Measurements from ENCODE around the gene CSF3.
"Not testable (repeated sequence)": the region's sequence is repeated elsewhere in the genome, so short reads cannot be mapped to it uniquely, and the experiment has no call there.

The CSF3 gene

GRCh38 chr17:39997543-39997942 is 17.7 kb upstream of the CSF3 start:
- no peak for DNase-seq (ENCODE audit: low read depth)

- DNase-seq (ENCODE audit: low read depth) = no peak
Measured at GRCh38 chr17:39999067-39999466, 16.2 kb upstream of the CSF3 start.

GRCh38 chr17:40000161-40000560 is 15.1 kb upstream of the CSF3 start:
- DNase-seq (ENCODE audit: low read depth) = no peak

DNA sequence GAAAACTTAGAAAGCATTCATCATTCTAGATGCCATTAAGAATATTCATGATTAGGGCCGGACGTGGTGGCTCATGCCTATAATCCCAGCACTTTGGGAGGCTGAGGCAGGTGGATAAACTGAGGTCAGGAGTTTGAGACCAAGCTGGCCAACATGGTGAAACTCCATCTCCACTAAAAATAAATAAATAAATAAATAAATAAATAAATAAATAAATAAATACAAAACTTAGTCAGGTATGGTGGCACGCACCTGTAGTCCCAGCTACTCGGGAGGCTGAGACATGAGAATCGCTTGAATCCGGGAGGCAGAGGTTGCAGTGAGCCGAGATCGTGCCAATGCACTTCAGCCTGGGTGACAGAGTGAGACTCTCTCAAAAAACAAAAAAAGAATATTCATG is 13.9 kb upstream of the CSF3 start:
- not testable (repeated sequence) for DNase-seq (ENCODE audit: low read depth)

DNA sequence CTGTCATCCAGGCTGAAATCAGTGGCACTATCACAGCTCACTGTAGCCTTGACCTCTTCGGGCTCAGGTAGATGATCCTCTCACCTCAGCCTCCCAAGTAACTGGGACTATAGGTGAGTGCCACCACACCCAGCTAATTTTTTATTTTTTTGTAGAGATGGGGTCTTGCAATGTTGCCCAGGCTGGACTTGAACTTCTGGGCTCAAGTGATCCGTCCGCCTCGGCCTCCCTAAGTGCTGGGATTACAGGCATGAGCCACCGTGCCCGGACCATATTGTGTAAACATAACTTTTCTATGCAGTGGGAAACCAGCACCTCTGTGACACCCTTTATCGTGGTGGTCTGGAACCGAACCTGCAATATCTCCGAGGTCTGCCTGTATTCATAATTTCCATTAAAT is 11.2 kb upstream of the CSF3 start:
- no peak for DNase-seq (ENCODE audit: low read depth)

DNA sequence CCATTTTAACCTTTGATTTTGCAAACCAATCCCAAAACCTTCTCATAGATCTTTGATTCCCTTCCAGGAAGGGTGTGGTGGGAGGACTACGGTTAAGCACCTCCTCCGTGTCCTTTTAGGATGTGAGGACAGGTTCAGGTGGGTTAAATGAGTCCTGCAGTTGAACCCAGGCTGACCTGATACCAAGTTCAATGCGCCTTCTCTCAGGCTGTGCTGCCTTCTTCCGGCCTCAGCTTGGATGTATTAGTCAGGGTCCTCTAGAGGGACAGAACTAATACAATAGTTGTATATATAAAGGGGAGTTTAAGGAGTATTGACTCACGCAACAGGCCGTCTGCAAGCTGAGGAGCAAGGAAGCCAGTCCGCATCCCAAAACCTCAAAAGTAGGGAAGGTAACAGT is 10.5 kb upstream of the CSF3 start:
- no peak for DNase-seq (ENCODE audit: low read depth)

GRCh38 chr17:40005520-40005919 is 9.7 kb upstream of the CSF3 start:
- no peak for DNase-seq (ENCODE audit: low read depth)

GRCh38 chr17:40010946-40011500 is 4.2 kb upstream of the CSF3 start:
- not testable (repeated sequence) for DNase-seq (ENCODE audit: low read depth)

- not testable (repeated sequence) for DNase-seq (ENCODE audit: low read depth)
Measured at GRCh38 chr17:40012017-40012647, 3.1 kb upstream of the CSF3 start.

- DNase-seq (ENCODE audit: low read depth) = no peak
Measured at GRCh38 chr17:40014375-40014980, 762 bp upstream of the CSF3 start.

DNA sequence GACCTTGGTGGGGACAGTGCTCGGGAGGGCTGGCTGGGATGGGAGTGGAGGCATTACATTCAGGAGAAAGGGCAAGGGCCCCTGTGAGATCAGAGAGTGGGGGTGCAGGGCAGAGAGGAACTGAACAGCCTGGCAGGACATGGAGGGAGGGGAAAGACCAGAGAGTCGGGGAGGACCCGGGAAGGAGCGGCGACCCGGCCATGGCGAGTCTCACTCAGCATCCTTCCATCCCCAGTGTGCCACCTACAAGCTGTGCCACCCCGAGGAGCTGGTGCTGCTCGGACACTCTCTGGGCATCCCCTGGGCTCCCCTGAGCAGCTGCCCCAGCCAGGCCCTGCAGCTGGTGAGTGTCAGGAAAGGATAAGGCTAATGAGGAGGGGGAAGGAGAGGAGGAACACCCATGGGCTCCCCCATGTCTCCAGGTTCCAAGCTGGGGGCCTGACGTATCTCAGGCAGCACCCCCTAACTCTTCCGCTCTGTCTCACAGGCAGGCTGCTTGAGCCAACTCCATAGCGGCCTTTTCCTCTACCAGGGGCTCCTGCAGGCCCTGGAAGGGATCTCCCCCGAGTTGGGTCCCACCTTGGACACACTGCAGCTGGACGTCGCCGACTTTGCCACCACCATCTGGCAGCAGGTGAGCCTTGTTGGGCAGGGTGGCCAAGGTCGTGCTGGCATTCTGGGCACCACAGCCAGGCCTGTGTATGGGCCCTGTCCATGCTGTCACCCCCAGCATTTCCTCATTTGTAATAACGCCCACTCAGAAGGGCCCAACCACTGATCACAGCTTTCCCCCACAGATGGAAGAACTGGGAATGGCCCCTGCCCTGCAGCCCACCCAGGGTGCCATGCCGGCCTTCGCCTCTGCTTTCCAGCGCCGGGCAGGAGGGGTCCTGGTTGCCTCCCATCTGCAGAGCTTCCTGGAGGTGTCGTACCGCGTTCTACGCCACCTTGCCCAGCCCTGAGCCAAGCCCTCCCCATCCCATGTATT is 1.1 kb downstream of the CSF3 start:
- DNase-seq (ENCODE audit: low read depth) = no peak

DNA sequence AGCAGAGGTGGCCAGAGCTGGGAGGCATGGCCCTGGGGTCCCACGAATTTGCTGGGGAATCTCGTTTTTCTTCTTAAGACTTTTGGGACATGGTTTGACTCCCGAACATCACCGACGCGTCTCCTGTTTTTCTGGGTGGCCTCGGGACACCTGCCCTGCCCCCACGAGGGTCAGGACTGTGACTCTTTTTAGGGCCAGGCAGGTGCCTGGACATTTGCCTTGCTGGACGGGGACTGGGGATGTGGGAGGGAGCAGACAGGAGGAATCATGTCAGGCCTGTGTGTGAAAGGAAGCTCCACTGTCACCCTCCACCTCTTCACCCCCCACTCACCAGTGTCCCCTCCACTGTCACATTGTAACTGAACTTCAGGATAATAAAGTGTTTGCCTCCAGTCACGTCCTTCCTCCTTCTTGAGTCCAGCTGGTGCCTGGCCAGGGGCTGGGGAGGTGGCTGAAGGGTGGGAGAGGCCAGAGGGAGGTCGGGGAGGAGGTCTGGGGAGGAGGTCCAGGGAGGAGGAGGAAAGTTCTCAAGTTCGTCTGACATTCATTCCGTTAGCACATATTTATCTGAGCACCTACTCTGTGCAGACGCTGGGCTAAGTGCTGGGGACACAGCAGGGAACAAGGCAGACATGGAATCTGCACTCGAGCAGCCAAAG is 2.3 kb downstream of the CSF3 start:
- DNase-seq (ENCODE audit: low read depth) = no peak

DNA sequence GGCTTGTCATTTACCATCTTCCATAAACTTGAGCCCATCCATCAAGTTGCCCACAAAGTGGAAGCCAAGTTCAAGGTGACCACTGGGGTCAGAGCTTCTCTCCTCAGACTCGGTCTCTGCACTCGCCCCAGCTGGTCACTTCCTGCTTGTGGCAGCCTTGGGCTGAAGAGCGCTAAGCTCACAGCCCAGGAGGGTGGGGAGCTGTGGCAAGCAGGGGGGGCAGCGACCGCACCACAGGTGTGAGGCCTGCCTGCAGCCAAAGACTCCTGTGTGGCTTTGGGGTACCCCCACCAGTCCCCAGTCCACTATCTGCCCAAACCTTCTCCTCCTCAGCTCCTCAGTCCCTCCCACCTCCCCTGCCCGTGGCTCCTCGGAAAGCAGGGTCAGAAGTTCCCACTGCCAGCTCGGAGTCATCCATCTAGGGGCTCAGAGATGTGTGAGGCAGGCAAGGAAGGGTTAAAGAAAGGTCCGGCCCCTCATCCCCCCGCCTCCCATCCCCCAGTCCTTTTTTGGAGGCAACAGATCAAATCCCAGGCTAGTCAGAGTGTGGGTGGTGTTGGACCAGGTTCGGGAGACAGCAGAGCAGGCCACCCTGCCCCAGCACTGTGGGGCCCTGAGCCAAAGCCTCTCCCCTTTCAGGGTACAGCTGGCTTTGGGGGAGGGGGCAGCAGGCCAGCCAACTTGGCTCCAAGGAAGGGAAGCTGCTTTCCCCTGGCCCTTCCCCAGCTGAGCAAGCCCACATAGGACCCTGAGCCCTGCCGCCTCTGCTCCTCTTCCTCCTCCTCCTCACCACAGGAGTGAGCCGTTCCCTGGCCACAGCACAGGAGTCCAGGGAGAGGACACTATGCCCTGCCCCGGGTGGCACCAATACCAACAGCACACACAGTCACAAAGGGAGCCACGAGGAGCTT is 3.2 kb downstream of the CSF3 start:
- DNase-seq (ENCODE audit: low read depth) = no peak

- no peak for DNase-seq (ENCODE audit: low read depth)
Measured at GRCh38 chr17:40019140-40019991, 4.1 kb downstream of the CSF3 start.

- DNase-seq (ENCODE audit: low read depth) = no peak
Measured at GRCh38 chr17:40020146-40020545, 4.9 kb downstream of the CSF3 start.

DNA sequence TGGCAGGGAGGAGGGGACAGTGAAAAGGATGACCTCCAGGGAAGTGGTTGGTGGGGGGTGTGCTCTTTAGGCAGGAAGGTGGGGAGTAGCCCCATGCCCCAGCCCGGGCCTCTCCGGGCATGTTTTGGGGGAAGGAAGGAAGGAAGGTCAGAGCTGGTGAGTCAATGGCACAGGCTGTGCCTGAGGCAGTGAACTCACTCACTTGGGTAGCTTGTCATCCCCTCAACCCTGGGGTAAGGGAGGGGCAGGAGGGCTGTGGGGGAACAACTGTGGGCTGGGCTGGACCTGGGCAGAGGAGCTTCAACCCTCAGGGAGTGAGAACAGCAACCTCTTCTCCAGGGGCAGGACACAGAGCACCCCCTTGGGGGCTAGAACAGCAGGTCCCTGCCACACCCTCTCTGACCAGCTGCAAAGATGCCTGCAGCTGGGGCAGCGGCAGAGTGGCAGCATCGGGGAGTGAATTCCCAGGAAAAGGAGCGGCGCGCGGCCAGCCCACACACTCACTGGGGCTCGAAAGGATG is 6.3 kb downstream of the CSF3 start:
- DNase-seq (ENCODE audit: low read depth) = peak; percentile 9

GRCh38 chr17:40022497-40022896 is 7.3 kb downstream of the CSF3 start:
- DNase-seq (ENCODE audit: low read depth) = no peak

GRCh38 chr17:40022961-40023541 is 7.8 kb downstream of the CSF3 start:
- DNase-seq (ENCODE audit: low read depth) = no peak

- DNase-seq (ENCODE audit: low read depth) = no peak
Measured at GRCh38 chr17:40023590-40024292, 8.5 kb downstream of the CSF3 start.
